Measurements from ENCODE around the gene RBFOX1.

RBFOX1 gene

DNA sequence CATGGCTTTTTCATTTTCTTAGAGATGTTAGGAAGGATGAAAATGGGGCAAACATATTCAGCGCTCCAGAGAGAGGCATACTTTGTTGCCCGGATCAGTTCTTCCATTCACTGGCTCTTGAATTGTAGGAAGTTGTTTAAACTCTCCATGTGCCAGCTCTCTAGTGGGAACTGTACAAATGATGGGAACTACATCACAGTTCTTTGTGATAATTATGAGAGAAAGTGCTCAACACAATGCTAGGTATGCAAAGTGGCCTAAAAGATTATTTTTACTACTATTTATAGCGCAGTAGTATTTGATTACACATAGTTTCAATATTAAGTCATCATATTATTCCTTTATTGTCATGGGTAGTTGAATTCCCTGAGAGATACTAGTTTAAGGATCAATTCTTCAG lies 268.5 kb downstream of the RBFOX1 start:
- no peak for DNase-seq (ENCODE audit: low read depth, low spot score)

DNA sequence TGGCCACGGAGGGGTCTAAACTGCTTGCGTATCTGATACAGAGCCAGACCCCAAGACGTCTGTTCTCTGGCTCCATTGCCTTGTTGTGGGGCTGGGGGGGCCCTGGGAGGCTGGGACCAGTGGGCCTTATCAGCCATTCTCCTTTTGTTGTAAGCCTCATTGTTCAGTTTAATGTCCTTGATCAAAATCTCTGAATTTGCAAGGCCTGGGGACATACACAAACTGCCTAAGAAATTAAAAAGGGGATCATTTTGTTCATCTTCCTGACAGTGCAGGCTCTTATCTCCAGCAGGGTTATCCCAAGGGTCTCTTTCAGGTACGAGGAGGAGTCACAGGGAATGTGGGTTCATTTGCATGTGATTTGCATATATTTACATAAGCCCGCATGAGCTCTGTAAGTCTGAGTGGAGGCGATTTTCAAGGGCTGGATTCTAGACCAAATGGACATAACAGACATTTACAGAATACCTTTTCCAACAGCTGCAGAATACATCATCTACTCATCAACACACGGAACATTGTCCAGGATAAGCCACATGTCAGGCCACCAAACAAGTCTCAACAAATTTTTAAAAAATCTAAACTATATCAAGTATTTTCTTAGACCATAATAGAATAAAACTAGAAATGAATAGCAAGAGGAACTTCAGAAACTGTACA lies 269.8 kb downstream of the RBFOX1 start:
- no peak for DNase-seq (ENCODE audit: low read depth, low spot score)

DNA sequence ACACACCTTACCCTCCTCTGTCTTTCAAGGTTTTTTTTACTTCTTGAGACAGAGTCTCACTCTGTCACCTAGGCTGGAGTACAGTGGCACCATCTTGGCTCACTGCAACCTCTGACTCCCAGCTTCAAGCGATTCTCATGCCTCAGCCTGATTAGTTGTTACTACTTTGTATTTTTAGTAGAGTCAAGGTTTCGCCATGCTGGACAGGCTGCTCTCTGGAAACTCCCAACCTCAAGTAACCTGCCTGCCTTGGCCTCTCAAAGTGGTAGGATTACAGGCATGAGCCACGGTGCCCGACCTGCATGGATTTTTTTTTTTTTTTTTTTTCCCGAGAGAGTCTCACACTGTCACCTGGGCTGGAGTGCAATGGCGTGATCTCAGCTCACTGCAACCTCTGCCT lies 273.2 kb downstream of the RBFOX1 start:
- no peak for DNase-seq (ENCODE audit: low read depth, low spot score)

DNA sequence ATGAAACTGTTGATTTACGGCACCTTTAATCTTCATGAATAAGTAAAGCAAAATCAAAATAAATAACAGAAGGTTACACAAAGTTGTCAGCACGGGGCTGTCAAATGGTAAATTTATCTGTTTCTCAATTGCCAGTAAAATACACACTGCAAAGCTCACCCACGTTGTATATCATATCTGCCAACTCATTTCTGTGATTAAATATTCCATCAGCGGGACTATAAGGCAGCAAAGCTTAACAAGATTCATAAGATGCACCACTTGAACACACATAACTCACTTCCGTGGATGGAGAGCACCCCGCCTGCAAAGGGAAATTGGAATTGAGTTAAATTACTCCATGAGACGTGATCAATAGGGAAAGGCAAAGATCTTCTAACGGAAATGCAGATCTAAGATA lies 280.0 kb downstream of the RBFOX1 start:
- DNase-seq (ENCODE audit: low read depth, low spot score), result no peak

DNA sequence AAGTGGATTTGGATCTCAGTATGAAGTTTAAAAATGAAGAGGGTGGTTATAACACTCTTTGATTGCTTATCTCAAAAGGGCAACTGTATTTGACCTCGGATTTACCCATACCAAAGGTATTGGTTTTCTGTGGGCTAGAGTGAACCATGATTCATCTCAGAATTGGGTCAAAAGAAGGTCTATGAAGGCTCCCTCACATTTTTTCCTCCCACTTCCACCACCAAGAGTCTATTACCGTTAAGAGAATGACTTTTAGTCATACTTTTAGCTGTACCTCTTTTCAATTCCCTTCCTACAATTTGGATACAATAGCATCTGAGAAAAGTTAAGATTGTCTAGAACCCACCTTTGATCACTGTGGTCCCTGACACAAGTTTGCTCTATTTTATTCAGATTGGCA lies 280.9 kb downstream of the RBFOX1 start:
- no peak for DNase-seq (ENCODE audit: low read depth, low spot score)

DNA sequence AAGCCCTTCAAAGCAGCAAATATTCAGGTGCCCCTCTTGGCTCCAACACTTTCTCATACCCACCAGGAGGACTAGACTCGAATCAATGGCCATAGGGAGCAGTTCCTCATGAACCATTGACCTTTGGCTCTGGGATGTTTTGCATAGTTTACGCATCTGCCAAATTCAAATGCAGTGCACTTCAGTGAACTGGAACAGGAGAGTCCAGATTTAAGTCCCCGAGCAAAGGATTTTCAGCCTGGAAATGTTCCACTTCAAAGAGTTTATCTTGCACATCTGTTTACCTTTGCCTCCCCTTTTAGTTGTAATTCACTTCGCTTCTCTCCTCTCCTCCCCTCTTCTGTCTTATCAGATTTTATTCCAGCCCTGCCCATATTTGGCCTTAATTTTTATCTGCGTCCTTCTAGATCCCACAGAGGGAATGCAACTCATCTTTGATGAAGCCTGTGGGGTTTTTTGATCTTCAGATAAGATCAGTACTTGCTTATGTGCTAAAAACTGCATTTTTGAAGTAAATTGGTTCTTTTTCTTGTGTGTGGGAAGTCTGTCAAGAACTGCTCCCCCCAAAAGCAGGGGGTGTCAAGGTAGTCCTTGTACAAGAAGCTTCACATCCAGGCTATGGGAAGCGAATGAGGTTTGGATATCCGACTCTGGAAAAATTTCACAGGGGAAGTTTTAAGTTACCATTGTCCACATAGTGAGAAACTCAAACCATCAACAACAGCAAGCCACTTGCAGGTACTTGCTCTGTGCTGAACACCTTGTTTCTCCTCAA lies 281.6 kb downstream of the RBFOX1 start:
- no peak for DNase-seq (ENCODE audit: low read depth, low spot score)

DNA sequence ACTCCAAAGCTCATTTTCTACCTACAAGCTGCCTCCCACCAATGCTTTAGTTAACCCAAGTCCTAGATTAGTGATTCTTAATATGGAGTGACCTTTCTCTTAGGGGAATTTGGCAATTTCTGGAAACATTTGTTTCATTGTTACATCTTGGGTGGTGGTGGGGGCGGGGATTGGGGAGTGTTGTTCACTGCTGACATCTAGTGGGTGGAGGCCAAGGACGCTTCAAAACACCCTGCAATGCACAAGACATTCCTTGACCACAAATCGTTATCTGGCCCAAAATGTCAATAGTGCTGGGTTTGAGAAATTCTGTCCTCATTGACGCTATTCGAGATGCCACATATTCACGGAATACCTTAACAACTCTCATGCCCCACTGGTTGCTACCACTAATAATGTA lies 282.9 kb downstream of the RBFOX1 start:
- no peak for DNase-seq (ENCODE audit: low read depth, low spot score)

DNA sequence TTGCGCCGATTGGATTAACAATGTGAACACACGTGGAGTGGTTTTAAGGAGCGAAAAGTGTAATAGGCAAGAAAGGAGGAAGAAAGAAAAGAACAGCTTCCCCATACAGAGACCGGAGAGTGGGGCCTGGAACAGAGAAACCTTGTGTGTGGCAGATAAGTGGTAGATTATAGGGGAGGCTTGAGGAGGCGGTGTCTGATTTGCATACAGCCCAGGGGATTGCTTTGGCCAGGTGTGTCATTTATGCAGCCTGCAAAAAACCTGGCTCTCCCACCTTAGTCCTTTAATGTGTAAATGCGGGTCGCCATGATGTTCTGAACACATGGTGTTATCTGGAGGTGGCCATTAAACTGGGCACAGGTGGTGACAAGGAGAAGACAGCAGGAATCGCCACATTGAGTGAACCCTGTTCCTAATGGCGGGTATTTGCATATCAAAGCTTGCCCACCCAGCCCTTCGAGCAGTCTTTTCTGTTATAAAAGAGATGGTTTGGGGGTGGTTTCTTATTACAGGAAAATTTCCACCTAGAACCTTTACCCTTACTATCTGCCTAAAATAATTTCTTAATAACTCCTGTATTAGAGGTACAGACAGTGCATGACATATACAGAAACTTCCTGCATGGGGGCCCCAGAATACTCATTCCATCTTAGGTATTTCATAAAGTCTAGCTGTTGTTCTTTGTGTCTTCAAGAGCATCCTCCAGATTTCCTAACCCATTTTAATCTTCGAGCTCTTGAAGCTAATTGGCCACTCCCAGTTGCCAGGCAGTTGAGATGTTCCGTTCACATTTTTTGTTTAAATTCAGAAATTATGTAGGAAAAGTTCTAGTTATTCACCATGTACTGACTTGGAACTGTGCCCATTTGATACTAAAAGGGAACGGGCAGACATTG lies 292.5 kb downstream of the RBFOX1 start:
- no peak for DNase-seq (ENCODE audit: low read depth, low spot score)

DNA sequence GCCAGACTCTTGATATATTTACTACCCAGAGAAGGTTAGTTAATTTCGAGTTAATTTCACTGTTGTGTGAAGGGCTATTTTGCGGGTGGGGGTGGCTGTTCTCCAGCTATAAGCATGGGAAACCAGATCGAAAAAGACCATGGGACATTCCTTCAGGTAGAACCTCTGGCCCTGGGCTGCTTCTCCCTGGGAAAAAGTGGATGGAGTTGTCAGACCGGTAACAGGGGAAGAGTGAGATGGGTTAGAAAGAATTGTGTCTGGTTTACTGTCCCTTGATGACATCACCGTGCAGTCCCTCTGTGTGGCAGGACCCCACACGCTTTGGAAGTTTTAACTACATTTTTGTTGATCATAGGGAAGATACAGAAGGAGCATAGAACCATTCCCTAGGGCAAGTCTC lies 296.3 kb downstream of the RBFOX1 start:
- no peak for DNase-seq (ENCODE audit: low read depth, low spot score)

DNA sequence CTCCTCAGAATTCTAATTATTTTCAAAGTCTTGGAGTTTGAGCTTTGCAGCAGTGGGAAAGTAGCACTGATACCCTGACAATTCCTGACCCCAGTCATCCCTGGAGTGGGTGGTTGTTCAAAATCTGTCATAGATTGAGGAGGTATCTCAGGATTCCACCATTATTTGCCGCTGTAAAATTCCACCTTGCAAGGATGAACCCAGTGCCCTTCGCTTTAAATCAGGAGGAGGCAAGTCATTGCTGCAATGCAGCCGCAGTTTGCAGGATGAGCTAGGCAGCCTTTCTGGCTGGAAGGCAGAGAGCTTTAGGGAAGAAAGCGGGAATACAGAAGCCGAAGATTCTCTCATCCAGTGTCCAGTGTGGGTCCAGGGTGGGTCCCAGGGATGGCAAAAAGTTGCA lies 296.9 kb downstream of the RBFOX1 start:
- DNase-seq (ENCODE audit: low read depth, low spot score), result no peak

DNA sequence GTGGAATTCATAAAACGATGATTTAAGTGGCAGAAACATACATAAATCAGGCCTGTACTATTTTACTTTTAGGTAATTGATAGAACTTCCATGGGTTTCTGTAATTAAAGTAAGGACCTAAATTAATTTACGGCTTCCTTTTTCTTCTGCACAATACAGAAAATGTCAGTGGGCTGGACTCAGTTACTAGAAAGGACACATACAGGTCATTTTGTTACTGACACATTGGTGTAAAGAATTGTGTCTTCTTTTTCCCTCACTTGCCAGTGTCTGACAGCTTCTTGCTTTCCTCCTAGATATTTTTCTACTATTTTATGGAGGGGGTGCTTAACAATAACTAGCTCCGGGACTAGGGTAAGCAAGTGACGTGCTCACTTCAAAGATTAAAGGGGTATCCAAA lies 304.8 kb downstream of the RBFOX1 start:
- no peak for DNase-seq (ENCODE audit: low read depth, low spot score)

DNA sequence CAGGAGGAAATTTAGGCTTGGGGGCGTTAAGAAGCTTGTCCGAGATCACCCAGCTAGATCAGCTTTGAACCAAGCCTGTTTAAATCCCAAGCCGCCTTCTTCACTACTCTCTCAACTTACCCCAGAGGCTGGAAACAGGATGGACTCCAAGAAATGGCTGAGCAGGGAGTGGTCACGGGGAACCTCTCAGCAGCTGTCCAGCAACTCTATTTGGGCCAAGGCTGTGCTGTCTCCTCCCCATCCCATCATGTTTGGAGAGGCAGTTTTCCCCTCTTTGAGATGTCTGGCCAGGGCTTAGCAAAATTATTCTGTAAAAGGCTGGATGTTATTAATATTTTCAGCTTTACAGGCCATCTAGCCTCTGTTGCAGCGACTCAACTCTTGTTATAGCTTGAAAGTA lies 305.7 kb downstream of the RBFOX1 start:
- DNase-seq (ENCODE audit: low read depth, low spot score), result no peak

DNA sequence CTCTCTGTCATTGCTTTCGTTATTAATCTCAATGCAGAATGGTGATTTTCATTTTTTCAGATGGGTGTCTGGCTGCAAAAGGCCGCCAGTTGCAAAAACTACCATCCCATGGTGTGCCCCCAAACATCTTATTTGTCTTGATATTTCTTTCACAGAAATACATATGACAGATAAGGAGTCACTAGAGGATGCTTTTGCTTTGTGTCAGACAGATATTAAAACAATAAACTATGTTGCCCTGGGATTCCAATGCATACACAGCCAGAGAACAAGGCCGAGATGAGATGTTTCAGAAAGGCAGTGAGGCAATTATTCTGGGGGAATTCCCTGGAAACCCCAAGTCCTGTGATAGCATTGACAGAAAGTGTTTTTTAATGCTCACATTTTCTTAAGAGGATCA lies 307.7 kb downstream of the RBFOX1 start:
- no peak for DNase-seq (ENCODE audit: low read depth, low spot score)

DNA sequence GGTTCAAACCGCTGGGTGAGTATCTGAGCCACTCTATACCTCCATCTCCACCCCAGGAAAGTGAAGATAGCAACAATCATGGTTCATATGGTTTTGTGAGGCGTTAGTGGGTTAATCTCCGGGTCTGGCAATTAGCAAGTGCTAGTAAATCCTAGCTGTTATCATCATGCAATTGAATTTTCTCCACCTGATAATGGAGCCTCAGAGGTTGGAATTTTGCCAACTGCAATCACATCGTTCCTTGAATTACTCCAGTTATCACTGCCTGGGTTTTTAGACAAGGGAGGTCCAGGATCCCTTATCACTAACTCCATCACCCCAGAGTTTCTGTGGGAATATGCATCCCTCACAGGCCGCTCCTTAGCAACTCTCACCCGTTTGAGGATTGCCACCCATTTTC lies 311.5 kb downstream of the RBFOX1 start:
- DNase-seq (ENCODE audit: low read depth, low spot score), result no peak

DNA sequence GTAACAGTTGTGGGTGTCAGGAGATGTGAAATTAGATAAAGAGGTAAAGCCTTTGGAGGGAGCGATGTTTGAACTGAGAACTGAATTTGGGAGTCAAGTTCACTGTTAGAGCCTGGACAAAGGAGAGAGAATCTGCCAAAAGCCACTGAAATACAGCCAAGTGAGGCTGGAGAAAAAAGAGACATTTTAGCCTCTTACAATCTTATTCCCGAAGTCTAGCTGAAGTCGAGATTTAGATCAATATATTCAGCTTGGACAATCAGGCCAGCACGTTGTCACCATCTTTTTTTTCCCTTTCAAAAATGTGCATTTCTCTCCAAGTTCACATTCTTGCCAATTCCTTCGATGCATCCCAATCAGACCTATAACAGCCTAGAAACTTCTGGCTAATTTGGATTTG lies 312.2 kb downstream of the RBFOX1 start:
- DNase-seq (ENCODE audit: low read depth, low spot score), result no peak

DNA sequence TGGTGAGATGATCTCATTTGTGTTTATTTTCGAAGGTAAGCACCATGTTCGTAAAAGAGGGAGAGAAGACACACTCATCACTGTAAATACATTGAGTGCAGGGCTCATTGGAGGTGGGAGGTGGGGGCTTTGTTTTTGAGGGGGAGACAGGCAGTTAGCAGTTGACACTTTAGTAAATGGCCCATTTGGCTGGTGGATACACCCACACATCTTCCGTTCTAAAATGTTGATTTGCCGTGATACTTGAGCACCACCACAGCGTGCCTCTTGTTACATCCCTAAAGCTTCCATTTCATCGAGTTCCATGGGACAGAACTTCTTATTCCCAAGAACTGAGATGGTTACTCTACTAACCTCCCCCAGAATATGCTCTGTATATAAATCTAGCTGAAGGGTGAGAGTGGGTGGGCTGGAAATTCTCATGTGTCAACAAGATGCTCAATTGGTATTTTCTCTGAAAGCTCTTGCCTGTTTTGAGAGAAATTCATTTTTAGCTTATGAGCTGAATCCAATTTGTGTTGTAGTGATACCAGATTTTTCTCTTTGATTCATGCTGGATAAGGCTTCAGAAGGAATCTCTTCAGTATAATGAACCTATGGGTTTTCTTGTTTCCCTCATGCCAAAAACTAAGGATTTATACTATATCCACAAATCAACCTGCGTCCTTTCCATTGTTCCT lies 314.3 kb downstream of the RBFOX1 start:
- no peak for DNase-seq (ENCODE audit: low read depth, low spot score)

DNA sequence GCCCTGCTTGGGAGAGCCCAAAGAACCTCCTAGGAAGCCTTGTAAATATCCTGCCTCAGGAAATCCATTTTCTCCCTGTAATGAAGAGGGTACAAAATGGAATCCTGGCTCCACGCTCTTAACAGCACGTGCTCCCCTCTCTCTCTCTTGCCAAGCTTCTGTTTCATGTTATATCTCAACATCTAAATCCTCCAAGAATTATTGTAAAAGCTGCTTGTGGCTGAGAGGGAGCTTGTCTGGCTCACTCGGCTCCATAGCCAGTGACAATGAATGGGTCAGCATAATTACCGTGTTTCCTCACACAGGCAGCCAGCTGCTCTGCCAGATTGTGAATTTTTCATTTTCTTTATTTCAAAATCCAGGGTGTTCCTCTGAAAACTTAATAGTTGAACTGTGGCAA lies 317.8 kb downstream of the RBFOX1 start:
- DNase-seq (ENCODE audit: low read depth, low spot score), result no peak

DNA sequence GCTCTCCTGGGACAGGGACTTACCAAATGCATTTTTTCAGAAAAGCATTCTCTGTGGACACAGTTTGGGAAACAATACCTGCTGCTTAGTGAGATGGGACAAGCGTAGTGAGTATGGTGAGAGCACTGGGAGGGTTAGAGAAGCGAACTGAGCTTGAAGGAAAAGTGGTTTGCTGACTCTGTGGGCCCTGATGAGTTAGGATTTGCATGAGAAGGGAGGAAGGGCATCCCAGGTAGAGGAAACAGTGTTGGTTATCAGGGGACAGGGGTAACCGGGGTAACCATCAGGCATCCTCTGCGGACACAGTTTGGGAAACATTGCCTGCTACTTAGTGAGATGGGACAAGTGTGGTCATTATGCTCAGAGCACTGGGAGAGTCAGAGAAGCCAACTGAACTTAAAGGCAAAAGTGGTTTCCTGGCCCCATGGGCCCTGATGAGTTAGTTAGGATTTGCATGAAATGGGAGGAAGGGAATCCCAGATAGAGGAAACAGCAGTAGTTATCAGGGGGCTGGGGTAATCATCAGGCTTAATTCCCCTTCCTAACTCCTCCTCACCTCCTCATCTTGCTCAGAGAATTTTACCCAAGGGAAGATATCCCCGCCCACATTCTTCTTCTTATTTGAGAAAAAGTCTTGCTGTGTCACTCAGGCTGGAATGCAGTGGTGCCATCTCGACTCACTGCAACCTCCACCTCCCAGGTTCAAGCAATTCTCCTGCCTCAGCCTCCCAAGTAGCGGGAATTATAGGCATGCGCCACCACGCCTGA lies 319.3 kb downstream of the RBFOX1 start:
- no peak for DNase-seq (ENCODE audit: low read depth, low spot score)

DNA sequence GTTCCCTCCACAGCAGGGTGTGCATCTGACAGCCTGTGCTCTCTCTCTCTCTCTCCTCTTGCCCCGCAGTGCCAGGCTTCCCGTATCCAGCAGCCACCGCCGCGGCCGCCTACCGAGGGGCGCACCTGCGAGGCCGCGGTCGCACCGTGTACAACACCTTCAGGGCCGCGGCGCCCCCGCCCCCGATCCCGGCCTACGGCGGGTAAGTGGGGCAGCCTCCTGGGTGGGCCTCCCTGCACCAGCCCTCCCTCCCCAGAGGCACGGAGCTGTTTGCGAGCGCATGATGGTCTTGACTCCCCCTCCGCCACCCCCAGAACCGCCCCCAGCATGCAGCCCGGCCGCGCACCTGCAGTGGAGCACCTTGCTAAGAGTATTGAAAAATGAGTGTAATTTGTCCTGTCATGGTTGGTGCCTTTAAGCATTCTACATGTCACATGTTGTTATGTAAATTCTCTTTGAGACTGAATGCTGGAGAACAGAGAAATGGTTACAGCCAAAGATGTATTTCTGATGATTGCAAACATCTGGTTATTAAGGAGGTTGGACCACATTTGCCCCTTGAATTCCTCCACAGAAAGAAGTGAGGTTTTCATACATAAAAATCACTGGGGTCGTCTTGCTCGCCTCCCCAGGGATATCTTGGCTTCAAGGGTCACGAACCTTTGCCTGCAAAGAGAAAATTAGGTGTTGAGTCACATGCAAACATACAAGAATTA lies 321.3 kb downstream of the RBFOX1 start:
- DNase-seq (ENCODE audit: low read depth, low spot score), result no peak

DNA sequence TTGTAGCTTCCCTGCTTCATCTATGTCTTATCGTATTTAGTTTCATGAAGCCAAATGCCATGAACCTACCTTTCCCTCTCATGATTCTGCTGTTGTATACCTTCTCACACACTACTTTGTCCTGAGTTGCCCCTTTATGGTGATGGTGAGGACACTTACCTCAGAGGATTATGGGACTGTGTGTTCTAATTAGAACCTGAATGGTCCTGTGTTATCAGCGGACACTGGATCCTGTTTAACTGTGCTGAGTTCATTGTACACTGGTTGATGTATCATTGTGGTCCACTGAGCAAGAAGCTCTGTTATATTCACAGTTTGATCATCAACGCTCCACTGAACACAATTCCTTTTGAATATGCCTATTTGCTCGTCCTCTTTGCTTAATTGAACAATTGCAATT lies 343.0 kb downstream of the RBFOX1 start:
- no peak for DNase-seq (ENCODE audit: low read depth, low spot score)

DNA sequence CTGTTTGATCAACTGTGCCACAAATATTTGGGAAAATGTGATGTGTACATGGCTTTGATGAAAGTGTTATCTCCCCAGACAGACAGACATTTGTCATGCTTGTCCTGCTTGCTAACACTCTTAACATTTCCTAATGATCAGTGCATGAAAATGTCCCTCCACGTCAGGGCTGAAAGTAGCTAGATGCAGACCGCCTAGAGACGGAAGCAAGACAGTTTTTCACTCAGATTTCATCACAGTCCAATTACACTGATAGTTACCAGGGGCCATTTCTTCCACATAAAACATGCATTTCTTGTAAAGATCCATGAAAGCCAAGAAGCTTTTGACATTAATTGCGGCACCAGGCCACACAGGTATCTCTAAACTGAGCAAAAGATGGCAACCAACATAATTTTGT lies 347.7 kb downstream of the RBFOX1 start:
- DNase-seq (ENCODE audit: low read depth, low spot score), result no peak

Data from brain pericyte (primary cell).